ENCODE measurements around the gene SH3TC2.

DNA sequence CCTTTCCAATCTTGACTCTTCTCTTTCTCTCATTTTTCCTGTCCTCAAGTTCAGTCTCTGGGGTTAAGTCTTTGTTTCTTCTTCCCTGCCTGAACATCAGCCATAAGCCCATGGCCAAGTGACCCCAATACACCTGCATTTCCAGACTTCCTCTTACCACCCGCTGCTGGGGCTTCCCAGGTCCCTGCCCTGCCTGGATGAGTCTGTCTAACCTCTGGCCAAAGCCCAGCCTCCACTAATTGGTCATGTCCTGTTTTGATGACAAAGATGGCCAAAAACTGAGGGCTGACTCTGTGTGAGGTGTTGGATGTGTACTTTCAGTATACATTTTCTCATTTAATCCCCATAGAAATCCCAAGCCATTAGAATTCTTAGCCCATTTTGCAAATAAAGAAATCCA, 47.3 kb downstream of the SH3TC2 start:
- TF ChIP-seq, protein P1, sequence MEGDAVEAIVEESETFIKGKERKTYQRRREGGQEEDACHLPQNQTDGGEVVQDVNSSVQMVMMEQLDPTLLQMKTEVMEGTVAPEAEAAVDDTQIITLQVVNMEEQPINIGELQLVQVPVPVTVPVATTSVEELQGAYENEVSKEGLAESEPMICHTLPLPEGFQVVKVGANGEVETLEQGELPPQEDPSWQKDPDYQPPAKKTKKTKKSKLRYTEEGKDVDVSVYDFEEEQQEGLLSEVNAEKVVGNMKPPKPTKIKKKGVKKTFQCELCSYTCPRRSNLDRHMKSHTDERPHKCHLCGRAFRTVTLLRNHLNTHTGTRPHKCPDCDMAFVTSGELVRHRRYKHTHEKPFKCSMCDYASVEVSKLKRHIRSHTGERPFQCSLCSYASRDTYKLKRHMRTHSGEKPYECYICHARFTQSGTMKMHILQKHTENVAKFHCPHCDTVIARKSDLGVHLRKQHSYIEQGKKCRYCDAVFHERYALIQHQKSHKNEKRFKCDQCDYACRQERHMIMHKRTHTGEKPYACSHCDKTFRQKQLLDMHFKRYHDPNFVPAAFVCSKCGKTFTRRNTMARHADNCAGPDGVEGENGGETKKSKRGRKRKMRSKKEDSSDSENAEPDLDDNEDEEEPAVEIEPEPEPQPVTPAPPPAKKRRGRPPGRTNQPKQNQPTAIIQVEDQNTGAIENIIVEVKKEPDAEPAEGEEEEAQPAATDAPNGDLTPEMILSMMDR (IDR thresholded peaks at IDR 0.05), result no peak
- TF ChIP-seq POLR2AphosphoS5 (IDR thresholded peaks at IDR 0.05), result no peak
